Common myeloid progenitor, CD34-positive (primary cell): ENCODE results near the gene TRIM45.

Experiments
- CTCF ChIA-PET: fragments of 350-600 bp; sonication (Branson Sonifier 250); formaldehyde crosslinking; loops from one replicate; lab custom pipeline; 2021; ENCODE audit warnings: antibody characterized with exemption; lab: Charles Lee
- POLR2A ChIA-PET: fragments of 350-600 bp; sonication (Branson Sonifier 250); formaldehyde crosslinking; loops from one replicate; lab custom pipeline; 2021; ENCODE audit warnings: antibody characterized with exemption; lab: Charles Lee
- DNase-seq, 3 donors: peaks; one replicate each; pipeline versions ENCODE4 v3.0.0 to v3.0.0-alpha.2; 2013
- H3K27ac ChIP-seq, 2 experiments: 1 replicate in 1 of 2; 2 replicates in 1 of 2; pipeline ENCODE4 v1.7.0; 2013; ENCODE audit warnings: inconsistent platforms in 2 of 2, low read length in 2 of 2, mild to moderate bottlenecking in 2 of 2, low read depth in 1 of 2, moderate library complexity in 1 of 2; ENCODE audit not compliant: severe bottlenecking in 2 of 2, insufficient read depth in 1 of 2, poor library complexity in 1 of 2
- H3K27me3 ChIP-seq, 5 experiments: replicated peaks in 2 of 5; 1 replicate in 3 of 5; 2 replicates in 2 of 5; pipeline versions ENCODE4 v1.6.1 to v1.7.0; 2013; ENCODE audit warnings: low read length in 4 of 5, mild to moderate bottlenecking in 2 of 5, moderate library complexity in 2 of 5, inconsistent platforms in 1 of 5; ENCODE audit not compliant: insufficient read depth in 5 of 5, control insufficient read depth in 4 of 5
- H3K36me3 ChIP-seq, 4 experiments: 1 replicate in 2 of 4; 2 replicates in 2 of 4; pipeline versions ENCODE4 v1.6.1 to v1.7.0; 2013; ENCODE audit warnings: low read length in 3 of 4, control low read depth in 1 of 4, mild to moderate bottlenecking in 1 of 4; ENCODE audit not compliant: control insufficient read depth in 4 of 4, insufficient read depth in 4 of 4
- H3K4me1 ChIP-seq, 4 experiments: 1 replicate in 3 of 4; 2 replicates in 1 of 4; pipeline versions ENCODE4 v1.6.1 to v1.7.1; 2013; ENCODE audit warnings: low read length in 3 of 4, mild to moderate bottlenecking in 3 of 4, control low read depth in 1 of 4, inconsistent platforms in 1 of 4, moderate library complexity in 1 of 4; ENCODE audit not compliant: control insufficient read depth in 4 of 4, insufficient read depth in 4 of 4; ENCODE audit errors: control extremely low read depth in 1 of 4
- H3K4me3 ChIP-seq, 7 experiments: 1 replicate in 4 of 7; 2 replicates in 3 of 7; pipeline versions ENCODE4 v1.5.1 to v1.7.0; 2013; ENCODE audit warnings: mild to moderate bottlenecking in 7 of 7, low read length in 6 of 7, moderate library complexity in 6 of 7, inconsistent platforms in 2 of 7, low read depth in 2 of 7, control low read depth in 1 of 7; ENCODE audit not compliant: insufficient read depth in 4 of 7, control insufficient read depth in 1 of 7; ENCODE audit errors: extremely low read depth in 1 of 7
- H3K9me3 ChIP-seq, 5 experiments: 1 replicate in 4 of 5; 2 replicates in 1 of 5; pipeline versions ENCODE4 v1.6.1 to v1.7.1; 2013; ENCODE audit warnings: low read length in 4 of 5, mild to moderate bottlenecking in 2 of 5, inconsistent platforms in 1 of 5, low read depth in 1 of 5, moderate library complexity in 1 of 5; ENCODE audit not compliant: control insufficient read depth in 4 of 5, insufficient read depth in 2 of 5; ENCODE audit errors: control extremely low read depth in 1 of 5
- WGBS: methylation state at CpG from one replicate; pipeline ENCODE4 v1.1.5; 2013; ENCODE audit not compliant: insufficient coverage; 5-methylcytosine and 5-hydroxymethylcytosine counted together

Gene TRIM45

GRCh38 chr1:117135329-117135728 is 13.8 kb upstream of the TRIM45 start:
- ChIA-PET CTCF (interaction anchor here (1.0 kb wide), 1 partner anchor 9 kb away, joined by 4 read pairs; no protein-coding TSS in a partner anchor), POLR2A (no interaction called here)

GRCh38 chr1:117130526-117130925 is 9.0 kb upstream of the TRIM45 start:
- ChIA-PET CTCF (no interaction called here), POLR2A (no interaction called here)
- no peak for DNase-seq
- no peaks in the 10 kb centered on the region for H3K36me3 ChIP-seq
- H3K9me3 ChIP-seq = no peaks in the 10 kb centered on the region
- peaks cover 0 to 3% (median 0%) of the 10 kb centered on the region in 5 experiments for H3K27me3 ChIP-seq
- H3K4me1 ChIP-seq = no peaks in the 10 kb centered on the region
- no peak overlapping the region for H3K4me3 ChIP-seq
- H3K27ac ChIP-seq = no peak overlapping the region
- WGBS = 100% methylated on average over 1 of the region's 4 CpGs

More at GRCh38 chr1:117135329-117135728, 13.8 kb upstream of the TRIM45 start:
- Histone ChIP-seq H3K36me3 (no peaks in the 10 kb centered on the region), H3K27me3 (no peaks in the 10 kb centered on the region), H3K27ac (no peak overlapping the region), H3K4me1 (no peaks in the 10 kb centered on the region), H3K9me3 (no peaks in the 10 kb centered on the region), H3K4me3 (no peak overlapping the region)
- DNase-seq = no peak
- no CpG with 5 or more reads among the region's 2 CpGs for WGBS

GRCh38 chr1:117128323-117129079 is 7.0 kb upstream of the TRIM45 start:
- no peaks in the 10 kb centered on the region for H3K4me1 ChIP-seq
- peaks cover 0 to 4% (median 2%) of the 10 kb centered on the region in 5 experiments for H3K27me3 ChIP-seq
- WGBS = 100% methylated on average over 1 of the region's 5 CpGs
- ChIA-PET POLR2A (no interaction called here), CTCF (interaction anchor here (0.5 to 2.9 kb wide), 17 partner anchors 8 to 1303 kb away, joined by 3 to 37 read pairs (median 4); no protein-coding TSS in a partner anchor)
- no peak overlapping the region for H3K4me3 ChIP-seq
- H3K9me3 ChIP-seq = no peaks in the 10 kb centered on the region
- peak; percentile 31 to 66 (median 63) for DNase-seq
- no peaks in the 10 kb centered on the region for H3K36me3 ChIP-seq
- no peak overlapping the region for H3K27ac ChIP-seq

DNA sequence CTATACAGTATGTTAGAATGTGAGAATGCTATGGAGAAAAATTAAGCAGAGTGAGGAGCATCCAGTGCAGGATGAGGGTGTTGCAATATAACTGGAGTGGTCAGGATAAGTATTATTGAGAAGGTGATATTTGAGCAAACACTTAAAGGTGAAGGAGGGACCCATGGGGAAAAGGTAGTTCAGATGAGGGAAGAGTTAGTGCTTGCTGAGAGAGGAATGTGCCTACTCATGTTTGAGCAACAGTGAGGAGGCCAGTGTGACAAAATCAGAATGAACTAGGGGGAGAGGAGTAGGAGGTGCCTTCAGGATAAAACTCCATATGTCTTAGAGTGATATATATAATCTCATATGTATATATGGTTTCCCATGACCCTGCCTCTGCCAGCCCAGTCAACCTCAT is 6.2 kb upstream of the TRIM45 start:
- no peaks in the 10 kb centered on the region for H3K4me1 ChIP-seq
- no peaks in the 10 kb centered on the region for H3K9me3 ChIP-seq
- ChIA-PET POLR2A (no interaction called here), CTCF (interaction anchor here (0.5 to 2.9 kb wide), 10 partner anchors 9 to 613 kb away, joined by 3 to 37 read pairs (median 5); no protein-coding TSS in a partner anchor)
- H3K4me3 ChIP-seq = no peak overlapping the region
- H3K36me3 ChIP-seq = no peaks in the 10 kb centered on the region
- H3K27me3 ChIP-seq = peaks cover 0 to 4% (median 2%) of the 10 kb centered on the region in 5 experiments
- no peak for DNase-seq
- H3K27ac ChIP-seq = no peak overlapping the region

- H3K4me3 ChIP-seq = no peak overlapping the region
- DNase-seq = no peak
- H3K36me3 ChIP-seq = no peaks in the 10 kb centered on the region
- POLR2A ChIA-PET = no interaction called here
- no peak overlapping the region for H3K27ac ChIP-seq
- H3K4me1 ChIP-seq = peaks cover 5 to 16% (median 10%) of the 10 kb centered on the region in 4 experiments
- CTCF ChIA-PET = interaction anchor here (0.8 kb wide), 1 partner anchor 54 kb away, joined by 3 read pairs; no protein-coding TSS in a partner anchor
- no peaks in the 10 kb centered on the region for H3K9me3 ChIP-seq
- WGBS = 100% methylated on average over 1 of the region's 1 CpG
- H3K27me3 ChIP-seq = peaks cover 0 to 5% (median 2%) of the 10 kb centered on the region in 5 experiments
These were observed 3.1 kb upstream of the TRIM45 start for GRCh38 chr1:117124661-117125060.

- POLR2A ChIA-PET = no interaction called here
- no CpG with 5 or more reads among the region's 2 CpGs for WGBS
- DNase-seq = no peak
These were observed 1.7 kb upstream of the TRIM45 start for GRCh38 chr1:117123274-117123673.

More at GRCh38 chr1:117123274-117123673, 1.7 kb upstream of the TRIM45 start:
- Histone ChIP-seq H3K36me3 (no peaks in the 10 kb centered on the region), H3K27ac (no peak overlapping the region), H3K4me3 (no peak overlapping the region), H3K4me1 (peaks cover 5 to 16% (median 10%) of the 10 kb centered on the region in 4 experiments), H3K27me3 (peaks cover 0 to 5% (median 2%) of the 10 kb centered on the region in 5 experiments), H3K9me3 (no peaks in the 10 kb centered on the region)
- CTCF ChIA-PET = interaction anchor here (1.4 to 1.7 kb wide), 2 partner anchors 52 to 56 kb away, joined by 3 to 7 read pairs; no protein-coding TSS in a partner anchor
